HG03439 (cell line): ENCODE data around the gene DMBT1.

Source experiments
- ATAC-seq: cut with Tn5 transposase; IDR thresholded peaks from one replicate; pipeline ENCODE4 v1.9.1; 2021; ENCODE audit warnings: mild to moderate bottlenecking, moderate library complexity; ENCODE audit not compliant: unreplicated experiment

Gene DMBT1

GRCh38 chr10:122665946-122666345, 105.4 kb downstream of the DMBT1 start:
- no peak for ATAC-seq

- ATAC-seq: no peak
Measured at GRCh38 chr10:122669045-122669444, 108.5 kb downstream of the DMBT1 start.

GRCh38 chr10:122669842-122670241, 109.3 kb downstream of the DMBT1 start:
- ATAC-seq: no peak

DNA sequence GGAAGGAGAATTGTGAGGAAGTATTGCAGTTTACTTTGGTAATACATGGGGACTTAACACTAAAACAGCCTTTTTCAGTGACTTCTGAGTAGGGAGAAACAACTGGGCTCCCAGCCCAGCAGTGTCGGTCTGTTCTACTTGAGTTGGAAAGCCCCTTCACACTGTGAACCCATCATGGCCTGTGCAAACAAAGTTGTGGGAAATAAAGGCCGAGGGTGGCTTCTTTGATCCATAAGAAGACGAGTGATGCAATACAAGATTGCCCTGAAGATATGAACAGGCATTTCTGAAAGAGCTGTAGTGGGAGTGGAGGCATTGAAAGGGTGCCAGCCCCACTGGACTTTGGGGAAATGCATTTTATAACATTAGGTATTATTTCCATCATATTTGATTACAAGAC, 110.8 kb downstream of the DMBT1 start:
- ATAC-seq: no peak

DNA sequence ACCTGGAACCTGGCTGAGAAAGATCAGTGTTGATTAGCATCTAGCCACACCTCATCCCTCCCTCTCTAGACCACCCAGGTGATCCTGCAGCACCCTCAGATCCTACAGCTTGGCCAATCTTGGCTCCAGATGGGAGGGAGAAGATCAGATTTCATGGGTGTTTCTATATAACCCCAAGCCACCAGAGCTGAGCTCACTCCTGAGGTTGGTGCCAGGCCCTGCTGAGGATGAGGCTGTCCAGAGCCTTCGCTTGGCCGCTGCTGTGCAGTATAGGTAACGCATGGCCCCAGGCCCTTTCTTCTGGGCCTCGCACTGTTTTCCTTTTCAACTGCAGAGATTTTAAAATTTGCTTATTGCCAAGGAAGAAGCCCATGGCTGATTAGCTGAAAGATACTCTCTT, 112.1 kb downstream of the DMBT1 start:
- ATAC-seq: no peak

GRCh38 chr10:122673269-122673668, 112.7 kb downstream of the DMBT1 start:
- ATAC-seq: no peak

DNA sequence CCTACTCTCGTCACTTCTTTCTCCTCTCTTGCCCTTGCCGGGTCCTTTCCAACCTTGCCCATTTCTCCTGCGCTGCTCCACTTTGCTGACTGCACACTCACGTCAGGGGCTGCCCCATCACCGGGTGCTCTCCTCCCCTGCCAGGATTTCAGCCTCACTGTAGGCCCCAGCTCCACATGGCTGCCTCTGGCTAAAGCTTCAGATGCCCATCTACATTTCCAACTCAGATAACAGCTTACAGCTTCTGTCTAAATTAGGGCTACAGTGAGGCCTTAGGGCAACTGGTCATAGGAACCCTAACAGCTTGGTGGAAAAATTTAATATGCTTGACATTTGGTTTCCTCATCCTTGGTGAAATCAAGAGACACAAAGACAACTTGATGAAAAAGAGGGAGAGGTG, 113.2 kb downstream of the DMBT1 start:
- no peak for ATAC-seq

- ATAC-seq: no peak
Measured at GRCh38 chr10:122674781-122675180, 114.2 kb downstream of the DMBT1 start.

DNA sequence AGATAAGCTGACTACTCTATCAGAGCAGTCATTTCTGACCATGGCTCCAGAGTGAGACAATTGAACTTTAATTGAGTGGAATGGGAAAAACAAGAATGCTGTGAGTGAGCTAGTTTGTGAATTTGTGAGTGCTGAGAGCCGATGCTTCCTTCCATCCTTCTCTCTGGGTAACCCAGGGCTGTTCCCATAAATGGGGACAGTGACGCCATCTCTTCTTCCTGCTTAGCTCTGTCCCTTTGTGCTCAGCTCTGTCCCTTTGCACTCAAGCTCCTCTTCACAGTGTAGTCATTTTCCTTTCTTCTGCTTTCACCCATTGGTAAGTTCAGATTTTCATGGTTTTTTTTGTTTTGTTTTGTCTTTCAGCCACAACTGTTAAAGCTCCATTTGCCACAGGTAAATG, 114.7 kb downstream of the DMBT1 start:
- no peak for ATAC-seq

GRCh38 chr10:122678266-122678665, 117.7 kb downstream of the DMBT1 start:
- ATAC-seq: no peak

GRCh38 chr10:122682522-122682921, 122.0 kb downstream of the DMBT1 start:
- no peak for ATAC-seq

GRCh38 chr10:122688293-122688989, 127.9 kb downstream of the DMBT1 start:
- no peak for ATAC-seq

- ATAC-seq: no peak
Measured at GRCh38 chr10:122689146-122689820, 128.7 kb downstream of the DMBT1 start.

GRCh38 chr10:122692744-122693143, 132.2 kb downstream of the DMBT1 start:
- no peak for ATAC-seq
